Measurements from ENCODE around the gene SPINK14. TPM values are rescaled to one million over a fixed set of nuclear protein-coding genes. Genes with fewer than 3 reads are reported as not detected.

Gene SPINK14
- total RNA-seq (2014; rRNA removed; shearing (Covaris generic)) = not detected in 2 replicates

GRCh38 chr5:148168246-148168645, at the start of gene SPINK14:
Gene SPINK14, plus strand, starts transcription at chr5:148168546. Its CDS starts 1,187 bp downstream, at chr5:148169733.

DNA sequence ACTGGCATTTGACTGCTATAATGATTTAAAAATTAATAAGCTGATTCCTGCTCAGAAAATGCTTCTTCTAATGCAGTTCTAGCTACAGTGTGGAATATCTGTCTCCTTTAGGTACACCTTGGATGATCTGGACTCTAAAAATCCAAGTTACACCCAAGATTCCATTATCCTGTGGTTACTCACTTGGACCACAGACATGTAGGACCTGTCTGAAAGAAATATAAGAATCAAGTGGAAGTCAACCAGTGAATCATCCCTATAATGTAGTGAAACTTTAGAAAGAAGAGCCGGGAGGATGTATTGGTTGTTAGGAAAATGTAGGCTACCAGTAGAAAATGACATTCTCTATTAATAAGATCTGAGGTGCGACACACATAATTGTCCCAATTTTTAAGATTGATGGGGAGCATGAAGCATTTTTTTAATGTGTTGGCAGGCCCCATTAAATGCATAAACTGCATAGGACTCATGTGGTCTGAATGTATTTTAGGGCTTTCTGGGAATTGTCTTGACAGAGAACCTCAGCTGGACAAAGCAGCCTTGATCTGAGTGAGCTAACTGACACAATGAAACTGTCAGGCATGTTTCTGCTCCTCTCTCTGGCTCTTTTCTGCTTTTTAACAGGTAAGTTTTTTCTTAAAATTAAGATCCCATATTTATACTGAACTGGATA, 34.3 kb downstream of the SPINK14 start, which contains the start of gene SPINK6:
Gene SPINK6, plus strand, starts transcription at position 512 of the 673 bp plus-strand sequence. Its CDS starts 55 bp downstream, at position 567.

Small RNA genes within 50 kb of the gene (small RNA-seq; reads per million reads assigned to genes)
- not detected for gene HMGN1P16

Other genes with a start within 250 kb of the SPINK14 start
- not detected in 2 replicates for gene SPINK5, start 104.6 kb upstream of the SPINK14 start, total RNA-seq (2014; rRNA removed; shearing (Covaris generic))
- not detected in 2 replicates for gene SPINK6, start 34.5 kb downstream of the SPINK14 start, total RNA-seq (2014; rRNA removed; shearing (Covaris generic))
- not detected in 2 replicates for gene MARCOL, start 70.0 kb downstream of the SPINK14 start, total RNA-seq (2014; rRNA removed; shearing (Covaris generic))
- not detected in 2 replicates for gene SPINK13, start 100.2 kb downstream of the SPINK14 start, total RNA-seq (2014; rRNA removed; shearing (Covaris generic))
- gene SPINK7, start 143.9 kb downstream of the SPINK14 start, total RNA-seq (2014; rRNA removed; shearing (Covaris generic)) = not detected in 2 replicates
- gene SPINK9, start 167.0 kb downstream of the SPINK14 start, total RNA-seq (2014; rRNA removed; shearing (Covaris generic)) = not detected in 2 replicates
- 52.9 and 56.0 TPM in 2 replicates for gene FBXO38, start 215.4 kb downstream of the SPINK14 start, total RNA-seq (2014; rRNA removed; shearing (Covaris generic))